Transverse colon (tissue), 4 donors: Measurements from ENCODE around the gene SLC41A2. TPM values are rescaled to one million over a fixed set of nuclear protein-coding genes. Genes with fewer than 3 reads are reported as not detected.

Experiments used
- DNase-seq: peaks from one replicate; pipeline ENCODE4 v3.0.0-alpha.2; 2019
- H3K27ac ChIP-seq, 4 donors: fragments of 200-600 bp; sonication (generic); 2 replicates each; pipeline ENCODE4 v1.5.1; 2016 to 2018; ENCODE audit warnings: inconsistent platforms in 4 of 4
- H3K27me3 ChIP-seq: fragments of 200-600 bp; sonication (generic); 2 replicates; pipeline ENCODE4 v1.5.1; 2017; ENCODE audit warnings: inconsistent platforms
- H3K36me3 ChIP-seq, 4 donors: fragments of 200-600 bp; sonication (generic); 2 replicates each; pipeline ENCODE4 v1.5.1; 2017 to 2019; ENCODE audit warnings: inconsistent platforms in 4 of 4
- H3K4me1 ChIP-seq, 4 donors: fragments of 200-600 bp; sonication (generic); 2 replicates each; pipeline ENCODE4 v1.5.1; 2017 to 2020; ENCODE audit warnings: inconsistent platforms in 4 of 4
- H3K4me3 ChIP-seq, 4 donors: fragments of 200-600 bp; sonication (generic); 1 replicate in 1 of 4; 2 replicates in 3 of 4; pipeline versions ENCODE4 v1.5.1 to v1.6.1; 2017 to 2019; ENCODE audit warnings: inconsistent platforms in 4 of 4
- H3K9me3 ChIP-seq, 2 donors: fragments of 200-600 bp; sonication (generic); 2 replicates each; pipeline ENCODE4 v1.5.1; 2017 to 2019; ENCODE audit warnings: inconsistent platforms in 2 of 2
- CTCF ChIP-seq, 5 experiments: fragments of 200-600 bp in 3 of 5; fragments of 450-650 bp in 2 of 5; sonication (generic) in 3 of 5; IDR thresholded peaks; 1 replicate in 2 of 5; 2 replicates in 3 of 5; pipeline ENCODE4 v1.5.1; 2016 to 2017; ENCODE audit warnings: antibody characterized with exemption in 5 of 5, inconsistent platforms in 3 of 5, mild to moderate bottlenecking in 2 of 5, moderate library complexity in 1 of 5
- EP300 ChIP-seq: sonication (generic); formaldehyde crosslinking; IDR thresholded peaks from one replicate; pipeline ENCODE4 v1.6.1; 2017; ENCODE audit warnings: antibody characterized with exemption, low read depth
- POLR2A ChIP-seq: fragments of 450-650 bp; IDR thresholded peaks from one replicate; pipeline ENCODE4 v1.6.1; 2016; ENCODE audit warnings: antibody characterized with exemption, mild to moderate bottlenecking, moderate library complexity
- POLR2AphosphoS5 ChIP-seq, 3 donors: sonication (generic); formaldehyde crosslinking; IDR thresholded peaks; one replicate each; pipeline ENCODE4 v1.6.1; 2016; ENCODE audit warnings: antibody characterized with exemption in 3 of 3
- WGBS, 2 donors: methylation state at CpG; one replicate each; pipeline ENCODE4 v1.1.5; 2018; ENCODE audit warnings: low coverage in 1 of 2; 5-methylcytosine and 5-hydroxymethylcytosine counted together
- in situ Hi-C, 4 donors: fragments of 200-750 bp; cut with MboI; loops; one replicate each; pipeline versions ENCODE4 v1.15.0 to v1.15.1; 2017; ENCODE audit warnings: low sequenced_read_pairs in 3 of 4, low pct_ligation_motif_present in 1 of 4, low pct_unique_long_range_greater_than_20kb in 1 of 4
- intact Hi-C: fragments of 100-400 bp; cut with DNase I; formaldehyde crosslinking; loops from one replicate; pipeline ENCODE4 v1.15.1; 2023; ENCODE audit warnings: low total_unique reads
- total RNA-seq, 4 donors: library from RNA; depleted of rRNA; stranded (reverse); fragments of >200 nt; gene quantifications; one replicate each; pipeline ENCODE4 v1.1.0, GENCODE V29; 2016

The SLC41A2 gene
- total RNA-seq, 4 donors from 2014 or later, result 31.6 to 154 (median 129) TPM

GRCh38 chr12:104921340-104921739, 36.8 kb downstream of the SLC41A2 start:
- no peak for DNase-seq
- TF ChIP-seq CTCF (IDR thresholded peaks at IDR 0.05) (no peak), EP300 (no peak), POLR2A (no peak), POLR2AphosphoS5 (IDR thresholded peaks at IDR 0.05) (no peak)
- H3K27ac ChIP-seq, result no peak overlapping the region
- H3K4me1 ChIP-seq, result peaks cover 0 to 12% (median 3%) of the 10 kb centered on the region in 4 donors
- no peaks in the 10 kb centered on the region for H3K27me3 ChIP-seq
- no peak overlapping the region for H3K4me3 ChIP-seq
- in situ Hi-C loops, result no loop called here
- no peaks in the 10 kb centered on the region for H3K36me3 ChIP-seq
- peaks cover 12 to 16% of the 10 kb centered on the region in 2 donors for H3K9me3 ChIP-seq
- intact Hi-C loops, result no loop called here

GRCh38 chr12:104911942-104912341, 46.1 kb downstream of the SLC41A2 start:
- Histone ChIP-seq H3K9me3 (no peaks in the 10 kb centered on the region), H3K27me3 (no peaks in the 10 kb centered on the region), H3K4me3 (no peak overlapping the region), H3K4me1 (no peaks in the 10 kb centered on the region), H3K27ac (no peak overlapping the region), H3K36me3 (no peaks in the 10 kb centered on the region)
- 85 to 95% methylated on average over 4 of the region's 4 CpGs for WGBS, 2 donors
- in situ Hi-C loops (no loop called here), intact Hi-C loops (no loop called here)
- TF ChIP-seq POLR2A (no peak), EP300 (no peak), POLR2AphosphoS5 (IDR thresholded peaks at IDR 0.05) (no peak), CTCF (IDR thresholded peaks at IDR 0.05) (no peak)
- DNase-seq, result no peak

DNA sequence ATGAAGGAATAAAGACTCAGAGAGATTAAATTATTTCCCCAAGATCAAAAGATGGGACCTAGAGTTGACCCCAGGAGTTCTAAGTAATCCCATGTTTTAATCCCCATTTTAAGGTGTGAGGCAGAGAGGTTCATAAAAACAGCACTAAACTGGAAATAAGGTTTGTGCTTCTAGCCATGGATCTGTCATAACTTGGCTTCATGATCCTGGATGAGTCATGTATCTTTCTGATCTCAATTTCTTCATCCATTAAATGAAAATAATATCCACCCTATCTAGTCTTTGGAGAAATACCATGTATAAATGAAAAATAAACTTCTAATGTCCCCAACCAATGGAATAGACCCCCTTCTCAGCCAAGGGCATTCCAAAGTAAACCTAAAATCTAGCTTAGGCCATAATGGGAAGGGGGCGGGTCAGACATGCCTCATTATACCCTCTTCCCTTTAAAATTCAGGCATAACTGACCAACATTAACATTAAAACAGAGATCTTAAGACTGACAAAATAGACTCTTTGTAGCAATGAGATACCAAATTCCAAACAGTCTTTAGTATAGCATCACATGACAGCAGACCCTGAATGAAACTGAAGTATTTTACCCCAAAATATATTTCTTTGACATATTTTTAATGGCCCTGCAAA, 47.8 kb downstream of the SLC41A2 start:
- Histone ChIP-seq H3K27me3 (no peaks in the 10 kb centered on the region), H3K36me3 (no peaks in the 10 kb centered on the region), H3K9me3 (no peaks in the 10 kb centered on the region), H3K4me3 (no peak overlapping the region), H3K4me1 (no peaks in the 10 kb centered on the region), H3K27ac (no peak overlapping the region)
- intact Hi-C loops (no loop called here), in situ Hi-C loops (no loop called here)
- DNase-seq, result no peak
- no peak for TF ChIP-seq POLR2AphosphoS5 (IDR thresholded peaks at IDR 0.05)
- WGBS, 2 donors, result 100% methylated on average over 1 of the region's 1 CpG

DNA sequence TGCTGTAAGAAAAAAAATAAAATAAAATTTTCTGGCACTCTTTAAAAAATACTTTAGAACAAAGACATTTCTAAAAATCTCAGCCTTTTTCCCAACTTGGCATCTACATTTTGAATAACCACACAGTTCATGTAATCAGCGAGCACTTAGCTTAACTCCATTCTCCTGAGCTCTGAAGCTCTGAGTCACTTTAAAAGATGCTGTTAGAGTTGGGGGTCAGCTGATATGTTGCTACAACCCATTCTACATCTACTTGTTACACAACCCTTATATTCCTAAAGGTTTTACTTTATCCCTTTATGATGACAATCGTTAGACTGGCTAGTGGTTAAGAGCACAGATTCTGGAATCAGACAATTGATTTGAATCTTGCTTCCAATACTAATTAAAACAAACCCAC, 48.3 kb downstream of the SLC41A2 start:
- Histone ChIP-seq H3K4me1 (no peaks in the 10 kb centered on the region), H3K4me3 (no peak overlapping the region), H3K9me3 (no peaks in the 10 kb centered on the region), H3K27me3 (no peaks in the 10 kb centered on the region), H3K27ac (no peak overlapping the region), H3K36me3 (no peaks in the 10 kb centered on the region)
- WGBS, 2 donors, result 83 to 85% methylated on average over 2 of the region's 2 CpGs
- DNase-seq, result no peak
- TF ChIP-seq POLR2AphosphoS5 (IDR thresholded peaks at IDR 0.05) (no peak), EP300 (no peak), POLR2A (no peak)
- in situ Hi-C loops (no loop called here), intact Hi-C loops (no loop called here)

Other genes starting within 250 kb of the SLC41A2 start
- 1 to 10 TPM in 3 of 4 donors, under 1 TPM in 1; 0.37 to 5.7 (median 2.2) TPM for gene NOPCHAP1, start 28.0 kb upstream of the SLC41A2 start, total RNA-seq
- 1 to 10 TPM in 3 of 4 donors, under 1 TPM in 1; 0.37 to 4.8 (median 2.3) TPM for gene ALDH1L2, start 126.2 kb upstream of the SLC41A2 start, total RNA-seq
- 10 to 100 TPM; 18.0 to 70.3 (median 44.3) TPM for gene WASHC4, start 149.4 kb upstream of the SLC41A2 start, total RNA-seq